ENCODE data around the gene DHRS12. TPM values are rescaled to one million over a fixed set of nuclear protein-coding genes. Genes with fewer than 3 reads are reported as not detected.

DHRS12 gene
- total RNA-seq, 2 experiments from 2014 or later = 10.0 to 14.8 TPM

- ChIA-PET CTCF (no interaction called here), POLR2A (no interaction called here)
- peaks cover 20% of the 10 kb centered on the region for H3K36me3 ChIP-seq (ENCODE audit: insufficient read depth, low read length)
- no peak overlapping the region for H3K4me3 Mint-ChIP-seq
- no peak overlapping the region for H3K27ac ChIP-seq (ENCODE audit: low read depth in 1 of 2, low read length in 2 of 2)
- H3K27me3 Mint-ChIP-seq = no peaks in the 10 kb centered on the region
- H3K9me3 Mint-ChIP-seq = no peaks in the 10 kb centered on the region
- no peaks in the 10 kb centered on the region for H3K27me3 ChIP-seq (ENCODE audit: control insufficient read depth in 1 of 2, insufficient read depth in 2 of 2, low read length in 2 of 2)
- peaks cover 34% of the 10 kb centered on the region for H3K36me3 Mint-ChIP-seq (ENCODE audit: low read depth)
- ATAC-seq (ENCODE audit: poor library complexity) = no peak
- intact Hi-C loops (cut with DNase I, micrococcal nuclease) = loop anchor here in 1 of 2 experiments (10.0 kb wide), 1 partner anchor 86 kb away; no protein-coding TSS in a partner anchor
- H3K4me3 ChIP-seq (ENCODE audit: low read length) = no peak overlapping the region
- TF ChIP-seq, protein P1, sequence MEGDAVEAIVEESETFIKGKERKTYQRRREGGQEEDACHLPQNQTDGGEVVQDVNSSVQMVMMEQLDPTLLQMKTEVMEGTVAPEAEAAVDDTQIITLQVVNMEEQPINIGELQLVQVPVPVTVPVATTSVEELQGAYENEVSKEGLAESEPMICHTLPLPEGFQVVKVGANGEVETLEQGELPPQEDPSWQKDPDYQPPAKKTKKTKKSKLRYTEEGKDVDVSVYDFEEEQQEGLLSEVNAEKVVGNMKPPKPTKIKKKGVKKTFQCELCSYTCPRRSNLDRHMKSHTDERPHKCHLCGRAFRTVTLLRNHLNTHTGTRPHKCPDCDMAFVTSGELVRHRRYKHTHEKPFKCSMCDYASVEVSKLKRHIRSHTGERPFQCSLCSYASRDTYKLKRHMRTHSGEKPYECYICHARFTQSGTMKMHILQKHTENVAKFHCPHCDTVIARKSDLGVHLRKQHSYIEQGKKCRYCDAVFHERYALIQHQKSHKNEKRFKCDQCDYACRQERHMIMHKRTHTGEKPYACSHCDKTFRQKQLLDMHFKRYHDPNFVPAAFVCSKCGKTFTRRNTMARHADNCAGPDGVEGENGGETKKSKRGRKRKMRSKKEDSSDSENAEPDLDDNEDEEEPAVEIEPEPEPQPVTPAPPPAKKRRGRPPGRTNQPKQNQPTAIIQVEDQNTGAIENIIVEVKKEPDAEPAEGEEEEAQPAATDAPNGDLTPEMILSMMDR (IDR thresholded peaks at IDR 0.05) = no peak
- no peak for DNase-seq
- peaks cover 11% of the 10 kb centered on the region for H3K4me1 ChIP-seq (ENCODE audit: insufficient read depth, low read length)
- H3K9me3 ChIP-seq (ENCODE audit: control insufficient read depth in 1 of 2, insufficient read depth in 1 of 2, low read length in 2 of 2) = no peaks in the 10 kb centered on the region
- peaks cover 11% of the 10 kb centered on the region for H3K4me1 Mint-ChIP-seq (ENCODE audit: low read depth)
- no peak overlapping the region for H3K27ac Mint-ChIP-seq
These were observed 73.0 kb downstream of the DHRS12 start for GRCh38 chr13:51730927-51731326.

DNA sequence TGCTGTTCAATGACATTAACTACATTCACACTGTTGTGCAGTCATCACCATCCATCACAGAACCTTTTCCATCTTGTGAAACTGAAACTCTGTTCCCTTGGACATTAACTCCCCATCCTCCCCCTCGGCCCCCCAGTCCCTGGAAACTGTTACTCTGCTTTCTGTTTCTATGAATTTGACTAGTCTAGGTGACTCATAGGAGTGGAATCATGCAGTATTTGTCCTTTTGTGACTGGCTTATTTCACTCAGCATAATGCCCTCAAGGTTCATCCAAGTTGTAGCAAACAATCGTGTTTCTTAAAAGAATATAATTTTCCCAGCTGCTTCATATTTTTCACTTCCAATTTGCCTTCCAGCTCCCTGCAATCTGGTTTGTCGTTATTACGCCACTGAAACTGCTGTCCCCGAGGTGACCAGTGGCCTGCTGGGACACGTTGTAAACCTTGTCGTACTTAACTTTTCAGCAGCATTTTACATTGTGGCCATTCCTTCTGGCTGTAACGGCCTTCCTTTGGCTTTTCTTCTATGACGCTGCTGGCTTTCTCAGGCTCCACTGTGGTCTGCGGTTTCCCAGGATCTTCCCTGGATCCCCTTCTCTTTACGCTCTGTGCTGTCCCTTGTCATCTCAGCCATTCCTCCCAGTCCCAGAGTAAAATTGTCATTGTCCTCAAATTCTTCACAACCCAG, 74.0 kb downstream of the DHRS12 start:
- no peaks in the 10 kb centered on the region for H3K9me3 ChIP-seq (ENCODE audit: control insufficient read depth in 1 of 2, insufficient read depth in 1 of 2, low read length in 2 of 2)
- no peaks in the 10 kb centered on the region for H3K27me3 Mint-ChIP-seq
- H3K36me3 Mint-ChIP-seq (ENCODE audit: low read depth) = peaks cover 26% of the 10 kb centered on the region
- no peak overlapping the region for H3K27ac ChIP-seq (ENCODE audit: low read depth in 1 of 2, low read length in 2 of 2)
- H3K9me3 Mint-ChIP-seq = no peaks in the 10 kb centered on the region
- ATAC-seq (ENCODE audit: poor library complexity) (no peak), DNase-seq (no peak)
- intact Hi-C loops (cut with DNase I, micrococcal nuclease) = loop anchor here in 1 of 2 experiments (10.0 kb wide), 1 partner anchor 85 kb away; no protein-coding TSS in a partner anchor
- TF ChIP-seq, protein P1 (IDR thresholded peaks at IDR 0.05) = no peak
- no peak overlapping the region for H3K4me3 ChIP-seq (ENCODE audit: low read length)
- H3K27me3 ChIP-seq (ENCODE audit: control insufficient read depth in 1 of 2, insufficient read depth in 2 of 2, low read length in 2 of 2) = no peaks in the 10 kb centered on the region
- CTCF ChIA-PET = no interaction called here
- no peak overlapping the region for H3K27ac Mint-ChIP-seq
- peaks cover 20% of the 10 kb centered on the region for H3K36me3 ChIP-seq (ENCODE audit: insufficient read depth, low read length)
- no peak overlapping the region for H3K4me3 Mint-ChIP-seq
- POLR2A ChIA-PET = no interaction called here
- H3K4me1 ChIP-seq (ENCODE audit: insufficient read depth, low read length) = peaks cover 11% of the 10 kb centered on the region
- peaks cover 4% of the 10 kb centered on the region for H3K4me1 Mint-ChIP-seq (ENCODE audit: low read depth)

DNA sequence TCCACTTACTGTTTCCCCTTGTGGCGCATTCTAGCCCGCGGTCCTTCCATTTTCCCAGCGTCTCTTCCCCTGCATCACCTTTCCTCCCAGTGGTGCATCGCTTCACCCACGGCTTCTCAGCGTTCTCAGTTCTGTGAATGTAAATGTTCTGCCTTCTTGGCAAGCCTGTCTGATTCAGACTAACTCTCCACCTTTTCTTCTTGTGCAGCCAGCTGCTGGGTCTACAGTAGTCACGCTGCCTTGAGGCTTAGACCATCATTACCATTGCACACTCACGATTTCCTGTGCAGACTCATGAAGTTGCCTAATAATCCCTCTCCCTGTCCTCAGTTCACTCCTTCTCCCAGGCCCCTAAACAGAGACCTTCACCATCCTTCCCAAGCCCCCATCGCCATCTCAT, 75.0 kb downstream of the DHRS12 start:
- TF ChIP-seq, protein P1 (IDR thresholded peaks at IDR 0.05) = no peak
- Histone ChIP-seq H3K4me1 (ENCODE audit: insufficient read depth, low read length) (peaks cover 11% of the 10 kb centered on the region), H3K27ac (ENCODE audit: low read depth in 1 of 2, low read length in 2 of 2) (no peak overlapping the region), H3K9me3 (ENCODE audit: control insufficient read depth in 1 of 2, insufficient read depth in 1 of 2, low read length in 2 of 2) (no peaks in the 10 kb centered on the region), H3K27me3 (ENCODE audit: control insufficient read depth in 1 of 2, insufficient read depth in 2 of 2, low read length in 2 of 2) (no peaks in the 10 kb centered on the region), H3K36me3 (ENCODE audit: insufficient read depth, low read length) (peaks cover 20% of the 10 kb centered on the region), H3K4me3 (ENCODE audit: low read length) (no peak overlapping the region)
- intact Hi-C loops (cut with DNase I, micrococcal nuclease) = no loop called here
- POLR2A ChIA-PET = no interaction called here
- Mint-ChIP-seq H3K27me3 (no peaks in the 10 kb centered on the region), H3K9me3 (no peaks in the 10 kb centered on the region), H3K4me1 (ENCODE audit: low read depth) (peaks cover 4% of the 10 kb centered on the region), H3K36me3 (ENCODE audit: low read depth) (peaks cover 29% of the 10 kb centered on the region), H3K27ac (no peak overlapping the region), H3K4me3 (no peak overlapping the region)
- DNase-seq (no peak), ATAC-seq (ENCODE audit: poor library complexity) (no peak)
- CTCF ChIA-PET = no interaction called here
